ENCODE results near the gene MRPL40.

The MRPL40 gene

GRCh38 chr22:19460036-19460435 is 27.7 kb downstream of the MRPL40 start:
- H3K4me3 ChIP-seq (ENCODE audit: control insufficient read depth, low read depth, low read length), result no peak overlapping the region
- no peak for TF ChIP-seq CTCF (IDR thresholded peaks at IDR 0.05; ENCODE audit: control insufficient read depth, insufficient read depth, low read depth, low read length, missing control alignments)
- DNase-seq (ENCODE audit: low read depth), result no peak

GRCh38 chr22:19461506-19461905 is 29.2 kb downstream of the MRPL40 start:
- no peak overlapping the region for H3K4me3 ChIP-seq (ENCODE audit: control insufficient read depth, low read depth, low read length)
- TF ChIP-seq CTCF (IDR thresholded peaks at IDR 0.05; ENCODE audit: control insufficient read depth, insufficient read depth, low read depth, low read length, missing control alignments), result no peak
- no peak for DNase-seq (ENCODE audit: low read depth)

GRCh38 chr22:19463008-19463407 is 30.7 kb downstream of the MRPL40 start:
- TF ChIP-seq CTCF (IDR thresholded peaks at IDR 0.05; ENCODE audit: control insufficient read depth, insufficient read depth, low read depth, low read length, missing control alignments), result no peak
- no peak overlapping the region for H3K4me3 ChIP-seq (ENCODE audit: control insufficient read depth, low read depth, low read length)
- DNase-seq (ENCODE audit: low read depth), result no peak

- DNase-seq (ENCODE audit: low read depth), result peak; percentile 34
Measured at GRCh38 chr22:19463491-19464469, 31.4 kb downstream of the MRPL40 start.

GRCh38 chr22:19464546-19464945 is 32.2 kb downstream of the MRPL40 start:
- no peak for TF ChIP-seq CTCF (IDR thresholded peaks at IDR 0.05; ENCODE audit: control insufficient read depth, insufficient read depth, low read depth, low read length, missing control alignments)
- no peak for DNase-seq (ENCODE audit: low read depth)
- H3K4me3 ChIP-seq (ENCODE audit: control insufficient read depth, low read depth, low read length), result no peak overlapping the region

More at GRCh38 chr22:19463491-19464469, 31.4 kb downstream of the MRPL40 start:
- H3K4me3 ChIP-seq (ENCODE audit: control insufficient read depth, low read depth, low read length), result no peak overlapping the region
- TF ChIP-seq CTCF (IDR thresholded peaks at IDR 0.05; ENCODE audit: control insufficient read depth, insufficient read depth, low read depth, low read length, missing control alignments), result no peak

- DNase-seq (ENCODE audit: low read depth), result no peak
- no peak for TF ChIP-seq CTCF (IDR thresholded peaks at IDR 0.05; ENCODE audit: control insufficient read depth, insufficient read depth, low read depth, low read length, missing control alignments)
- no peak overlapping the region for H3K4me3 ChIP-seq (ENCODE audit: control insufficient read depth, low read depth, low read length)
Measured at GRCh38 chr22:19464975-19465374, 32.6 kb downstream of the MRPL40 start.

Measured in AG09309 (cell line).